ENCODE measurements around the gene PBX3. TPM values are rescaled to one million over a fixed set of nuclear protein-coding genes. Genes with fewer than 3 reads are reported as not detected.

The PBX3 gene
- total and polyA plus RNA-seq, 2 of the 13 experiments (the other 11 are each of a cell fraction or from before 2014, with no cell fraction given) = 6.0 to 11.2 TPM

GRCh38 chr9:125948887-125949596, 201.9 kb downstream of the PBX3 start (continued):
- TF ChIP-seq ZNF574 (CRISPR knock-in tag; IDR thresholded peaks at IDR 0.05) = no peak
- TF ChIP-seq UBTF (CRISPR knock-in tag; IDR thresholded peaks at IDR 0.05) = no peak
- TF ChIP-seq, protein P1, sequence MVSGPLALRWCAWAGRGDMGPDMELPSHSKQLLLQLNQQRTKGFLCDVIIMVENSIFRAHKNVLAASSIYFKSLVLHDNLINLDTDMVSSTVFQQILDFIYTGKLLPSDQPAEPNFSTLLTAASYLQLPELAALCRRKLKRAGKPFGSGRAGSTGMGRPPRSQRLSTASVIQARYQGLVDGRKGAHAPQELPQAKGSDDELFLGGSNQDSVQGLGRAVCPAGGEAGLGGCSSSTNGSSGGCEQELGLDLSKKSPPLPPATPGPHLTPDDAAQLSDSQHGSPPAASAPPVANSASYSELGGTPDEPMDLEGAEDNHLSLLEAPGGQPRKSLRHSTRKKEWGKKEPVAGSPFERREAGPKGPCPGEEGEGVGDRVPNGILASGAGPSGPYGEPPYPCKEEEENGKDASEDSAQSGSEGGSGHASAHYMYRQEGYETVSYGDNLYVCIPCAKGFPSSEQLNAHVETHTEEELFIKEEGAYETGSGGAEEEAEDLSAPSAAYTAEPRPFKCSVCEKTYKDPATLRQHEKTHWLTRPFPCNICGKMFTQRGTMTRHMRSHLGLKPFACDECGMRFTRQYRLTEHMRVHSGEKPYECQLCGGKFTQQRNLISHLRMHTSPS (CRISPR knock-in tag; IDR thresholded peaks at IDR 0.05; ENCODE audit: low read depth) = no peak
- TF ChIP-seq, protein P2, sequence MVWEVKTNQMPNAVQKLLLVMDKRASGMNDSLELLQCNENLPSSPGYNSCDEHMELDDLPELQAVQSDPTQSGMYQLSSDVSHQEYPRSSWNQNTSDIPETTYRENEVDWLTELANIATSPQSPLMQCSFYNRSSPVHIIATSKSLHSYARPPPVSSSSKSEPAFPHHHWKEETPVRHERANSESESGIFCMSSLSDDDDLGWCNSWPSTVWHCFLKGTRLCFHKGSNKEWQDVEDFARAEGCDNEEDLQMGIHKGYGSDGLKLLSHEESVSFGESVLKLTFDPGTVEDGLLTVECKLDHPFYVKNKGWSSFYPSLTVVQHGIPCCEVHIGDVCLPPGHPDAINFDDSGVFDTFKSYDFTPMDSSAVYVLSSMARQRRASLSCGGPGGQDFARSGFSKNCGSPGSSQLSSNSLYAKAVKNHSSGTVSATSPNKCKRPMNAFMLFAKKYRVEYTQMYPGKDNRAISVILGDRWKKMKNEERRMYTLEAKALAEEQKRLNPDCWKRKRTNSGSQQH (CRISPR knock-in tag; IDR thresholded peaks at IDR 0.05; ENCODE audit: low read depth) = no peak
- no peak for TF ChIP-seq ZNF24 (IDR thresholded peaks at IDR 0.05)
- TF ChIP-seq BORCS8-MEF2B (CRISPR knock-in tag; IDR thresholded peaks at IDR 0.05) = no peak

All from HepG2 (cell line).